ENCODE results near the gene NAALADL2.
"Not testable (repeated sequence)": the region's sequence is repeated elsewhere in the genome, so short reads cannot be mapped to it uniquely, and the experiment has no call there.

Gene NAALADL2

GRCh38 chr3:175082631-175083030 lies 223.5 kb downstream of the NAALADL2 start:
- no peak for DNase-seq (ENCODE audit: extremely low spot score)
- POLR2A ChIA-PET: no interaction called here
- TF ChIP-seq, protein P1, sequence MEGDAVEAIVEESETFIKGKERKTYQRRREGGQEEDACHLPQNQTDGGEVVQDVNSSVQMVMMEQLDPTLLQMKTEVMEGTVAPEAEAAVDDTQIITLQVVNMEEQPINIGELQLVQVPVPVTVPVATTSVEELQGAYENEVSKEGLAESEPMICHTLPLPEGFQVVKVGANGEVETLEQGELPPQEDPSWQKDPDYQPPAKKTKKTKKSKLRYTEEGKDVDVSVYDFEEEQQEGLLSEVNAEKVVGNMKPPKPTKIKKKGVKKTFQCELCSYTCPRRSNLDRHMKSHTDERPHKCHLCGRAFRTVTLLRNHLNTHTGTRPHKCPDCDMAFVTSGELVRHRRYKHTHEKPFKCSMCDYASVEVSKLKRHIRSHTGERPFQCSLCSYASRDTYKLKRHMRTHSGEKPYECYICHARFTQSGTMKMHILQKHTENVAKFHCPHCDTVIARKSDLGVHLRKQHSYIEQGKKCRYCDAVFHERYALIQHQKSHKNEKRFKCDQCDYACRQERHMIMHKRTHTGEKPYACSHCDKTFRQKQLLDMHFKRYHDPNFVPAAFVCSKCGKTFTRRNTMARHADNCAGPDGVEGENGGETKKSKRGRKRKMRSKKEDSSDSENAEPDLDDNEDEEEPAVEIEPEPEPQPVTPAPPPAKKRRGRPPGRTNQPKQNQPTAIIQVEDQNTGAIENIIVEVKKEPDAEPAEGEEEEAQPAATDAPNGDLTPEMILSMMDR (IDR thresholded peaks at IDR 0.05; ENCODE audit: control extremely low read depth, extremely low read depth, low read depth, missing control alignments): no peak
- CTCF ChIA-PET: interaction anchor here (0.8 kb wide), 1 partner anchor 13 kb away, joined by 3 read pairs; no protein-coding TSS in a partner anchor

GRCh38 chr3:175087128-175087527 lies 228.0 kb downstream of the NAALADL2 start:
- CTCF ChIA-PET: interaction anchor here (1.6 kb wide), 1 partner anchor 9 kb away, joined by 7 read pairs; no protein-coding TSS in a partner anchor
- DNase-seq (ENCODE audit: extremely low spot score); POLR2A ChIA-PET: not testable (repeated sequence)

GRCh38 chr3:175088766-175089380 lies 229.7 kb downstream of the NAALADL2 start:
- TF ChIP-seq, protein P1 (IDR thresholded peaks at IDR 0.05; ENCODE audit: control extremely low read depth, extremely low read depth, low read depth, missing control alignments): no peak
- POLR2A ChIA-PET: no interaction called here
- CTCF ChIA-PET: no interaction called here
- no peak for DNase-seq (ENCODE audit: extremely low spot score)

DNA sequence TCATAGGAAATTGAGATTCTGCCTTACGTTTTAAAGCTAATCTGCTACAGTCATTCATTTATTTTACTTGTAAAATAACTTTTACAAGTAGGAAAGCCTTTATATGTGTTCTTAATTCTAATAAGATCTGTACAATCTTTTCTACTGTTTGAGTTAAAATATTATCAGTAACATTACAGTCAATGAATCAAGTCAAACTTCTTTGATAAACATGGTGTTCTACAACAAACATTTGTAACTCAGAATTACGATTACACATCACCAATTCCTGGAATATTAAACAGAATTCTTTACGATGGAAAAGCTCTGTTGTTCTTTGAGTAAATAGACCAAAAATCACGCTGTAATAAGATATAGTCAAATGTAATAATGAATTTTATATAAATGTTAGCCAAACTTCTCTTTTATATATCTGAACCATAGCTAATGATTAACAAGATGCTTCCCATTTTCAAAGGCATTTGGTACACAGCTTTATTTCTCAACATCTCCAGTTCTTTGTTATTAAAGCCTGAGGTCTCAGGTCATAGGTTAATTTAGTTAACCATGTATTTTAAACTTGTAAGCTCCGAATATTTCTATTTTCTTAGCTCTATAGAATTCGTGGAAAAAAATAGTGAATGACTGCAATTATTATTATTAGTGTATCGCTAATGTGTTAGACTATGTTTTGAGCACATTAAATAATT lies 232.4 kb downstream of the NAALADL2 start:
- POLR2A ChIA-PET: no interaction called here
- TF ChIP-seq, protein P1 (IDR thresholded peaks at IDR 0.05; ENCODE audit: control extremely low read depth, extremely low read depth, low read depth, missing control alignments): no peak
- DNase-seq (ENCODE audit: extremely low spot score): no peak
- CTCF ChIA-PET: interaction anchor here (1.3 kb wide), 1 partner anchor 9 kb away, joined by 4 read pairs; no protein-coding TSS in a partner anchor

DNA sequence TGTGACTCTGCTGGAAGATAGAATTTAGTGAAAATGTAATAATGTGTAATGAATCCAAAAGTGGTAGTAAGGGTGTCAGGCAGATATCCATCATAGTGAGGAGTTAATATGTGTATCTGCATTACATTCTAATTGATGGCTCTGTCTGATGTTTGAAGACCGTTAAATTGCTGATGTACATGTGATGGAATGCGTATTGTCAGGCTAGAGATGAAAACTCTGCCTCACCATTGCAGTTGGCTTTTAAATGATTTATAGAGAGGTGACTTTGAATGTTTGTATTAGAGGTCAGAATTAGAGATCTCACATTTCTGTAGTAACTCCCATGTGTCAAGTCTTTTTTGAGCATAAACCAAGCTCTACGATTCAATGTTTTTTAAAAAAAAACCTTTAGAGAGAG lies 234.6 kb downstream of the NAALADL2 start:
- ChIA-PET CTCF (no interaction called here), POLR2A (no interaction called here)
- TF ChIP-seq, protein P1 (IDR thresholded peaks at IDR 0.05; ENCODE audit: control extremely low read depth, extremely low read depth, low read depth, missing control alignments): no peak
- no peak for DNase-seq (ENCODE audit: extremely low spot score)

- CTCF ChIA-PET: no interaction called here
- POLR2A ChIA-PET: no interaction called here
- no peak for DNase-seq (ENCODE audit: extremely low spot score)
- TF ChIP-seq, protein P1 (IDR thresholded peaks at IDR 0.05; ENCODE audit: control extremely low read depth, extremely low read depth, low read depth, missing control alignments): no peak
Measured at GRCh38 chr3:175094344-175094743, 235.2 kb downstream of the NAALADL2 start.

DNA sequence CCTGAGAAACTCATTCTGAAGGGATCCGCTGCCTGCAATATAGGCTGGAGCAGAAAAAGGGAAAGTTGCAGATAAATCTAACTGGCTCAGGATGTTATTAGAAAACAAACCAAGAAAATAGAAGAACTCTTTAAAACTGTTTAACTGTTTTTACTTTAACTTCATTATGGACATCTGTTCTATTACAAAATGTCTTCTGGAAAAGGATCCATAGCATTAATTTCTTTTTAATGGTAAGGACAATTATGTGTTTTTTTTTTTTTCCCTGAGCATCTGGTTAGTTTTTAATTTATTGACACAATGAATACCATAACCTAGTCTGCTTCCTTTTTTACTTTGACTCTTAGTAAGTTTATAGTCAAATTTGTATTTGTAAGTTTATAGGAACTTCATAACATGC lies 239.5 kb downstream of the NAALADL2 start:
- no peak for DNase-seq (ENCODE audit: extremely low spot score)
- POLR2A ChIA-PET: no interaction called here
- CTCF ChIA-PET: interaction anchor here (1.4 to 1.5 kb wide), 2 partner anchors 15 to 1578 kb away, joined by 3 to 4 read pairs; no protein-coding TSS in a partner anchor
- TF ChIP-seq, protein P1 (IDR thresholded peaks at IDR 0.05; ENCODE audit: control extremely low read depth, extremely low read depth, low read depth, missing control alignments): no peak

Measured in GM10248 (cell line).